Lower leg skin (tissue), 4 donors: ENCODE data around the gene PHPT1. TPM values are rescaled to one million over a fixed set of nuclear protein-coding genes. Genes with fewer than 3 reads are reported as not detected.
"Not testable (repeated sequence)": the region's sequence is repeated elsewhere in the genome, so short reads cannot be mapped to it uniquely, and the experiment has no call there.

Source experiments
- DNase-seq, 2 donors: peaks; one replicate each; pipeline ENCODE4 v3.0.0-alpha.2; 2019; ENCODE audit warnings: low spot score in 2 of 2
- H3K4me3 ChIP-seq: fragments of 200-600 bp; sonication (generic); 2 replicates; pipeline ENCODE4 v1.5.1; 2017; ENCODE audit warnings: mild to moderate bottlenecking, low read depth; ENCODE audit not compliant: poor library complexity, severe bottlenecking
- POLR2A ChIP-seq, 2 donors: fragments of 450-650 bp; IDR thresholded peaks; one replicate each; pipeline ENCODE4 v1.6.1; 2016 to 2017; ENCODE audit warnings: antibody characterized with exemption in 2 of 2, mild to moderate bottlenecking in 1 of 2, moderate library complexity in 1 of 2
- WGBS, 2 donors: methylation state at CpG; one replicate each; pipeline ENCODE4 v1.1.5; 2018; 5-methylcytosine and 5-hydroxymethylcytosine counted together
- intact Hi-C: fragments of 100-400 bp; cut with DNase I; formaldehyde crosslinking; loops from one replicate; pipeline ENCODE4 v1.15.0; 2023; ENCODE audit warnings: low total_unique reads
- total RNA-seq, 4 donors: library from RNA; depleted of rRNA; stranded (reverse); fragments of >200 nt; gene quantifications; one replicate each; pipeline ENCODE4 v1.1.0, GENCODE V29; 2016
- TF ChIP-seq, protein P1 (sequence below), 3 donors: fragments of 450-650 bp; IDR thresholded peaks; one replicate each; pipeline ENCODE4 v1.5.1; 2016; ENCODE audit warnings: antibody characterized with exemption in 3 of 3, mild to moderate bottlenecking in 3 of 3, moderate library complexity in 2 of 3

The PHPT1 gene
- total RNA-seq, 4 donors from 2014 or later, result 22.0 to 60.4 (median 48.7) TPM

DNA sequence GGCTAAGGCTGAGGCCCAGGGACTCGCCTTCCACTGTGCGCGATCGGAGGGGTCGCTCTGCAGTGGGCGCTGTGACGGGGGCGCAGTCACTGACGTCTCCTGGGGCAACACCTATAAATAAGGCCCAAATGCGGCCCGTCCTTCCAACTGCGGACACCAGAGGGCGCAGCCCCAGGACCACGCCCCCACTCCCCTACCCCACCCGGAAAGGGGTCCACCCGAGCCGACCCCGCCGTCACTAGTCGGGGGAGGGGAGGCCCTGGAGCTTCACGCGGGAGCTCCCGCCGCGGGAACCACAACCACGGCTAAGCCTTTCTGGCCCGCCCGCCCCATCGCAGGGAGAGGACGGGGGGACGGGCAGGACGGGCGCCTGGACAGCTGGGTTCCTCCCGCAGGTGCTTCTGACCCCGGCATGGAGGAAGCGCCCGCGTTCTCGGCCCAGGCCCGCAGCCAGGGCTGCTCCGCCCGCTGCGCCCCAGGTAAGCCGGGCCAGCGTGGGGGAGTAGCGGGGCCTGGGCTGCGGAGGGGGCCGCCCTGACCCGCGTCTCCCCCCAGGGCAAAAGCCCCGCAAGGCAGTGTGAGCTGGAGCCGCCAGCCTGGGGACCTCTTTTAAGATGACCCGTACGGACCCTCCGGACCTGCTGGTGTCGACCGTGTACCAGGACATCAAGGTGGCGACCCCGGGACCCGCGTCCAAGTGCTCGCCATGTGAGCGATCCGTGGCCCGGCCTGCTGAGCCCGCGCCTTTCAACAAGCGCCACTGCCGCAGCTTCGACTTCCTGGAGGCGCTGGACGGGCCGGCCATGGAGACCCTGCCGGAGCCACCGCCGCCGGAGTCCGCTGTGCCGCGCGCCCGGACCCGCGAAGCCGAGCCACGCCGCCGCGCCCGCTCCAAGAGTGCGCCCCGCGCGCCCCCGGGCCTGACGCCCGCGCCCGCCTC is 5.1 kb upstream of the PHPT1 start:
- H3K4me3 ChIP-seq, DNase-seq, intact Hi-C loops: not testable (repeated sequence)
- TF ChIP-seq, protein P1, sequence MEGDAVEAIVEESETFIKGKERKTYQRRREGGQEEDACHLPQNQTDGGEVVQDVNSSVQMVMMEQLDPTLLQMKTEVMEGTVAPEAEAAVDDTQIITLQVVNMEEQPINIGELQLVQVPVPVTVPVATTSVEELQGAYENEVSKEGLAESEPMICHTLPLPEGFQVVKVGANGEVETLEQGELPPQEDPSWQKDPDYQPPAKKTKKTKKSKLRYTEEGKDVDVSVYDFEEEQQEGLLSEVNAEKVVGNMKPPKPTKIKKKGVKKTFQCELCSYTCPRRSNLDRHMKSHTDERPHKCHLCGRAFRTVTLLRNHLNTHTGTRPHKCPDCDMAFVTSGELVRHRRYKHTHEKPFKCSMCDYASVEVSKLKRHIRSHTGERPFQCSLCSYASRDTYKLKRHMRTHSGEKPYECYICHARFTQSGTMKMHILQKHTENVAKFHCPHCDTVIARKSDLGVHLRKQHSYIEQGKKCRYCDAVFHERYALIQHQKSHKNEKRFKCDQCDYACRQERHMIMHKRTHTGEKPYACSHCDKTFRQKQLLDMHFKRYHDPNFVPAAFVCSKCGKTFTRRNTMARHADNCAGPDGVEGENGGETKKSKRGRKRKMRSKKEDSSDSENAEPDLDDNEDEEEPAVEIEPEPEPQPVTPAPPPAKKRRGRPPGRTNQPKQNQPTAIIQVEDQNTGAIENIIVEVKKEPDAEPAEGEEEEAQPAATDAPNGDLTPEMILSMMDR (IDR thresholded peaks at IDR 0.05), result peak in 1 of 3 donors; percentile 13
- WGBS, 2 donors, result 0 to 5% methylated on average over 7 to 25 of the region's 99 CpGs

DNA sequence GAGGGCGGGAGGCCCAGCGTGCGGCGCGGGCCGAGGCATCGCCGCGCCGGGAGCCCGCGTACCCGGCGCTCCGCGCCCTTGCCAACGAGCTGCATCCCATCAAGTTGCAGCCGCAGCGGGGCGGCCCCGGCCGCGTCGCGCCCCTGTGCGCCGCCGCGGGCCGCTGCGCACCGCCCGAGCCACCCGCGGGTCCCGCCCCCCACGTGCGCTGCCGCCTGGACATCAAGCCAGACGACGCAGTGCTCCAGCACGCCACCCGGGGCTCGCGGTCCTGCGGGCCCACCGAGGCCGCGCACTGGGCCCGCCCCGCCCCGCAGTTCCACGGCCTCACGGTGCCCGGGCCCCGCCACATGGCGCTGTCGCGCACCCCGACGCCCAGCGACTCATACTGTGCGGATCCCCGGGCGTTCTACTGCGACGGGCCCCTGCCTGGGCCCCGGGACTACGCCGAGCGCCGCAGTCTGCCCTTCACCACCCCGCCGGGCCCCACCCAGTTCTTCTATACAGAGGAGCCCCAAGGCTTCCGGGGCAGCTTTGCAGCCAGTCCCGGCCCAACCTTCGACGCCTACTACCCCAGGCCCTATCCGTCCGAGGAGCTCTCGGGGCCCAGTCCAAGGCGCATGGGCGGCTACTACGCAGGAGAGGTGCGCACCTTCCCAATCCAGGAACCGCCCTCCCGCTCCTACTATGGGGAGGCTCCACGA is 4.3 kb upstream of the PHPT1 start:
- intact Hi-C loops, result no loop called here
- 9 to 22% methylated on average over 21 to 26 of the region's 88 CpGs for WGBS, 2 donors
- no peak for DNase-seq
- TF ChIP-seq POLR2A (IDR thresholded peaks at IDR 0.05), result no peak
- TF ChIP-seq, protein P1 (IDR thresholded peaks at IDR 0.05), result no peak
- no peak overlapping the region for H3K4me3 ChIP-seq

DNA sequence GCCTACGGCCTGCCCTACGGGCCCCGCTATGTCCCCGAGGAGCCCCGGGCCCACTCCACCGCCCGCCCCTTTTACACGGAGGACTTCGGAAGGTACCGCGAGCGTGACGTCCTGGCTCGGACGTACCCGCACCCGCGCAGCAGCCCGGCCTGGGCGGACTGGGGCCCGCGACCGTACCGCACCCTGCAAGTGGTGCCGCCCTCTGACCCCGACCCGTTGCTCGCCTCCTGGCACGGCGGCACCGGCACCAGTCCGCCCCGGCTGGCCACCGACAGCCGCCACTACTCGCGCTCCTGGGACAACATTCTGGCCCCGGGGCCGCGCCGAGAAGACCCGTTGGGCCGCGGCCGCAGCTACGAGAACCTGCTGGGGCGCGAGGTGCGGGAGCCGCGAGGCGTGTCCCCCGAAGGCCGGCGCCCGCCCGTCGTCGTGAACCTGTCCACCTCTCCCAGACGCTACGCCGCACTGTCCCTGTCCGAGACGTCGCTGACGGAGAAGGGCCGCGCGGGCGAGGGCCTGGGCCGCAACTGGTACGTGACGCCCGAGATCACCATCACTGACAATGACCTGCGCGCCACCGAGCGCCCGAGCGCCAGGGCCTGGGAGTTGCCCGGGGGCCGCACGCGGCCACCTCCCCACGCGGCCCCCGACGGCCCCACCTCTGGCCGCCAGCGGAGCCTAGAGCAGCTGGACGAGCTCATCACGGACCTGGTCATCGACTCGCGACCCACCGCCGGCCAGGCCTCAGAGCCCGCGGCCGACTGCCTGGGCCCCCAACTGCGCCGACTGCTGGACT is 3.5 kb upstream of the PHPT1 start:
- 16 to 28% methylated on average over 19 to 31 of the region's 102 CpGs for WGBS, 2 donors
- intact Hi-C loops, result no loop called here
- no peak overlapping the region for H3K4me3 ChIP-seq
- TF ChIP-seq, protein P1 (IDR thresholded peaks at IDR 0.05), result no peak
- no peak for TF ChIP-seq POLR2A (IDR thresholded peaks at IDR 0.05)
- no peak for DNase-seq

DNA sequence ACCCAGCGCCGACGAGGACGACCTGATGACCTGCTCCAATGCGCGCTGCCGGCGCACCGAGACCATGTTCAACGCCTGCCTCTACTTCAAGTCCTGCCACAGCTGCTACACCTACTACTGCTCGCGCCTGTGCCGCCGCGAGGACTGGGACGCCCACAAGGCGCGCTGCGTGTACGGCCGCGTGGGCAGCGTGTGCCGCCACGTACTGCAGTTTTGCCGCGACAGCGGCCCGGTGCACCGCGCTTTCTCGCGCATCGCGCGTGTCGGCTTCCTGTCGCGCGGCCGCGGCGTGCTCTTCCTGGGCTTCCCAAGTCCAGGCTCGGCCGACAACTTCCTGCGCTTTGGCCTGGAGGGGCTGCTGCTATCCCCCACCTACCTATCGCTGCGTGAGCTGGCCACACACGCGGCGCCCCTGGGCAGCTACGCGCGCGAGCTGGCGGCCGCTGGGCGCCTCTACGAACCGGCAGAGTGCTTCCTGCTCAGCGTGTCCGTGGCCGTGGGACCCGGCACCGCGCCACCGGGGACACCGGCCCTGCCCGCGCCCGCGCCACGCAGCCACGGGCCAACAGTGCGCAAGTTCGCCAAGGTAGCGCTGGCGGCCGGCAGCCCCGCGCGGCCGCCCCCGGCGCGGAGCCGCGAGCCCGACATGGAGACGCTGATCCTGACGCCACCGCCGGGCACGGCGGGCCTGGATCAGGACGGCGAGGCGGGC is 2.7 kb upstream of the PHPT1 start:
- TF ChIP-seq, protein P1 (IDR thresholded peaks at IDR 0.05), result no peak
- no peak for TF ChIP-seq POLR2A (IDR thresholded peaks at IDR 0.05)
- 3% methylated on average over 37 of the region's 98 CpGs; no CpG with 5 or more reads in 1 of the 2 donors for WGBS, 2 donors

More for the DNA sequence above, 2.7 kb upstream of the PHPT1 start:
- intact Hi-C loops, result no loop called here
- H3K4me3 ChIP-seq, result no peak overlapping the region
- no peak for DNase-seq
